B cell (primary cell): ENCODE results near the gene LEMD3.

Experiments used
- CTCF ChIP-seq: fragments of 200-600 bp; IDR thresholded peaks from one replicate; pipeline ENCODE4 v1.8.0; 2022; ENCODE audit warnings: antibody characterized with exemption, mild to moderate bottlenecking
- EZH2 ChIP-seq: IDR thresholded peaks from 2 replicates; pipeline ENCODE4 v1.6.1; 2012; ENCODE audit warnings: borderline replicate concordance, low read depth, mild to moderate bottlenecking, moderate library complexity, low read length; ENCODE audit not compliant: insufficient read depth, poor library complexity, severe bottlenecking

GRCh38 chr12:65282840-65283239, 113.5 kb downstream of the LEMD3 start:
- TF ChIP-seq CTCF (no peak), EZH2 (no peak)
